H9 (cell line): ENCODE results near the gene GRB10. TPM values are rescaled to one million over a fixed set of nuclear protein-coding genes. Genes with fewer than 3 reads are reported as not detected.

Source experiments
- DNase-seq: peaks from one replicate; pipeline ENCODE4 v3.0.0-alpha.2; 2017
- H2AFZ ChIP-seq: one replicate; pipeline ENCODE4 v1.6.1; 2013; ENCODE audit warnings: mild to moderate bottlenecking, low read length, control low read depth, moderate library complexity
- H2AK5ac ChIP-seq: 2 replicates; pipeline ENCODE4 v1.6.1; 2013; ENCODE audit warnings: low read length, control low read depth, mixed read lengths; ENCODE audit not compliant: insufficient read length
- H2BK120ac ChIP-seq: one replicate; pipeline ENCODE4 v1.6.1; 2013; ENCODE audit warnings: low read depth, mild to moderate bottlenecking, low read length, control low read depth, inconsistent platforms; ENCODE audit not compliant: poor library complexity, severe bottlenecking
- H2BK12ac ChIP-seq: 2 replicates; pipeline ENCODE4 v1.6.1; 2013; ENCODE audit warnings: low read length, control low read depth, mixed read lengths, low read depth; ENCODE audit not compliant: insufficient read length
- H2BK15ac ChIP-seq: 2 replicates; pipeline ENCODE4 v1.6.1; 2013; ENCODE audit warnings: low read depth, low read length, control low read depth
- H2BK20ac ChIP-seq: one replicate; pipeline ENCODE4 v1.6.1; 2013; ENCODE audit warnings: low read depth, mild to moderate bottlenecking, low read length, control low read depth, inconsistent platforms; ENCODE audit not compliant: poor library complexity, severe bottlenecking
- H2BK5ac ChIP-seq: 2 replicates; pipeline ENCODE4 v1.6.1; 2013; ENCODE audit warnings: low read length, control low read depth, mixed read lengths; ENCODE audit not compliant: insufficient read length
- H3K14ac ChIP-seq: 2 replicates; pipeline ENCODE4 v1.6.1; 2013; ENCODE audit warnings: low read length, control low read depth; ENCODE audit not compliant: insufficient read depth
- H3K18ac ChIP-seq: 2 replicates; pipeline ENCODE4 v1.6.1; 2013; ENCODE audit warnings: low read depth, mild to moderate bottlenecking, mixed read lengths, low read length, control low read depth; ENCODE audit not compliant: insufficient read length
- H3K23ac ChIP-seq: 2 replicates; pipeline ENCODE4 v1.6.1; 2013; ENCODE audit warnings: low read length, control low read depth, mixed read lengths, low read depth; ENCODE audit not compliant: insufficient read length
- H3K23me2 ChIP-seq: 2 replicates; pipeline ENCODE4 v1.6.1; 2013; ENCODE audit warnings: low read depth, mild to moderate bottlenecking, mixed read lengths, low read length, control low read depth; ENCODE audit not compliant: insufficient read length, poor library complexity, severe bottlenecking
- H3K27ac ChIP-seq: 2 replicates; pipeline ENCODE4 v1.5.1; 2013; ENCODE audit warnings: low read length, control low read depth, mixed read lengths, low read depth; ENCODE audit not compliant: insufficient read length
- H3K27me3 ChIP-seq: 2 replicates; pipeline ENCODE4 v1.6.1; 2013; ENCODE audit warnings: low read length, control low read depth, inconsistent platforms; ENCODE audit not compliant: insufficient read depth
- H3K4ac ChIP-seq: 2 replicates; pipeline ENCODE4 v1.6.1; 2013; ENCODE audit warnings: low read depth, mild to moderate bottlenecking, control low read depth, inconsistent platforms, low read length, moderate library complexity
- H3K4me1 ChIP-seq: 2 replicates; pipeline ENCODE4 v1.6.1; 2013; ENCODE audit warnings: low read length, control low read depth, inconsistent platforms; ENCODE audit not compliant: insufficient read depth
- H3K4me2 ChIP-seq: 2 replicates; pipeline ENCODE4 v1.6.1; 2013; ENCODE audit warnings: low read length, control low read depth, mixed read lengths; ENCODE audit not compliant: insufficient read length, insufficient read depth
- H3K56ac ChIP-seq: 2 replicates; pipeline ENCODE4 v1.6.1; 2013; ENCODE audit warnings: low read depth, mild to moderate bottlenecking, mixed read lengths, low read length, control low read depth; ENCODE audit not compliant: insufficient read length
- H3K79me1 ChIP-seq: 2 replicates; pipeline ENCODE4 v1.6.1; 2013; ENCODE audit warnings: low read depth, mild to moderate bottlenecking, moderate library complexity, low read length, control low read depth, inconsistent platforms; ENCODE audit not compliant: insufficient read depth, poor library complexity, severe bottlenecking
- H3K79me2 ChIP-seq: 2 replicates; pipeline ENCODE4 v1.6.1; 2013; ENCODE audit warnings: low read length, control low read depth, inconsistent platforms; ENCODE audit not compliant: insufficient read depth
- H3K9ac ChIP-seq: 2 replicates; pipeline ENCODE4 v1.6.1; 2013; ENCODE audit warnings: low read length, control low read depth, mixed read lengths; ENCODE audit not compliant: insufficient read length; ENCODE audit errors: extremely low read depth
- H3K9me3 ChIP-seq: one replicate; pipeline ENCODE4 v1.6.1; 2013; ENCODE audit warnings: low read depth, low read length, inconsistent platforms; ENCODE audit not compliant: control insufficient read depth
- H3T11ph ChIP-seq: one replicate; pipeline ENCODE4 v1.6.1; 2013; ENCODE audit warnings: mild to moderate bottlenecking, low read length, control low read depth, inconsistent platforms
- H4K20me1 ChIP-seq: one replicate; pipeline ENCODE4 v1.6.1; 2013; ENCODE audit not compliant: control insufficient read depth, insufficient read length, insufficient read depth
- H4K5ac ChIP-seq: 2 replicates; pipeline ENCODE4 v1.6.1; 2013; ENCODE audit warnings: low read depth, mild to moderate bottlenecking, mixed read lengths, low read length, control low read depth; ENCODE audit not compliant: insufficient read length
- H4K8ac ChIP-seq: replicated peaks from 2 replicates; pipeline ENCODE4 v1.6.1; 2013; ENCODE audit warnings: low read length, control low read depth, mixed read lengths, low read depth; ENCODE audit not compliant: insufficient read length
- H4K91ac ChIP-seq: 2 replicates; pipeline ENCODE4 v1.6.1; 2013; ENCODE audit warnings: low read depth, mild to moderate bottlenecking, moderate library complexity, mixed read lengths, low read length, control low read depth; ENCODE audit not compliant: insufficient read length
- H3K27ac Mint-ChIP-seq, 3 experiments: 2 replicates in 2 of 3; 3 replicates in 1 of 3; pipeline ENCODE4 v1.8.0; 2020 to 2021; ENCODE audit warnings: mixed read lengths in 3 of 3, mild to moderate bottlenecking in 1 of 3, moderate library complexity in 1 of 3
- H3K27me3 Mint-ChIP-seq: 2 replicates; pipeline ENCODE4 v1.8.0; 2021; ENCODE audit warnings: low read depth, mild to moderate bottlenecking, moderate library complexity, mixed read lengths
- H3K36me3 Mint-ChIP-seq, 3 experiments: 2 replicates in 2 of 3; 3 replicates in 1 of 3; pipeline ENCODE4 v1.8.0; 2020 to 2021; ENCODE audit warnings: low read depth in 3 of 3, mixed read lengths in 3 of 3; ENCODE audit not compliant: insufficient read depth in 1 of 3
- H3K4me1 Mint-ChIP-seq, 2 experiments: 2 replicates each; pipeline ENCODE4 v1.8.0; 2020; ENCODE audit warnings: mixed read lengths in 2 of 2
- H3K4me3 Mint-ChIP-seq, 2 experiments: 2 replicates in 1 of 2; 3 replicates in 1 of 2; pipeline ENCODE4 v1.8.0; 2020 to 2021; ENCODE audit warnings: mild to moderate bottlenecking in 2 of 2, mixed read lengths in 2 of 2, moderate library complexity in 1 of 2
- H3K9me3 Mint-ChIP-seq, 2 experiments: 2 replicates in 1 of 2; 3 replicates in 1 of 2; pipeline ENCODE4 v1.8.0; 2020; ENCODE audit warnings: mild to moderate bottlenecking in 2 of 2, mixed read lengths in 2 of 2, moderate library complexity in 1 of 2
- WGBS: extraction: QIAGEN DNeasy Blood & Tissue Kit; methylation state at CpG from one replicate; pipeline ENCODE4 v1.1.7; 2013; ENCODE audit warnings: missing lambda C conversion rate, low lambda C conversion rate, mixed read lengths; ENCODE audit not compliant: insufficient read length; ENCODE audit errors: extremely low coverage; 5-methylcytosine and 5-hydroxymethylcytosine counted together
- total RNA-seq: library from RNA; stranded (reverse); gene quantifications from 2 replicates; pipeline ENCODE4 v1.2.1, GENCODE V29; 2021
- TF ChIP-seq, protein P1 (sequence below): fragments of 200-600 bp; sonication (generic); conservative IDR thresholded peaks from 3 replicates; pipeline ENCODE4 v1.8.0; 2021; ENCODE audit warnings: antibody characterized with exemption, mild to moderate bottlenecking

Gene GRB10
- total RNA-seq, 1 experiment from 2014 or later = 108 TPM

DNA sequence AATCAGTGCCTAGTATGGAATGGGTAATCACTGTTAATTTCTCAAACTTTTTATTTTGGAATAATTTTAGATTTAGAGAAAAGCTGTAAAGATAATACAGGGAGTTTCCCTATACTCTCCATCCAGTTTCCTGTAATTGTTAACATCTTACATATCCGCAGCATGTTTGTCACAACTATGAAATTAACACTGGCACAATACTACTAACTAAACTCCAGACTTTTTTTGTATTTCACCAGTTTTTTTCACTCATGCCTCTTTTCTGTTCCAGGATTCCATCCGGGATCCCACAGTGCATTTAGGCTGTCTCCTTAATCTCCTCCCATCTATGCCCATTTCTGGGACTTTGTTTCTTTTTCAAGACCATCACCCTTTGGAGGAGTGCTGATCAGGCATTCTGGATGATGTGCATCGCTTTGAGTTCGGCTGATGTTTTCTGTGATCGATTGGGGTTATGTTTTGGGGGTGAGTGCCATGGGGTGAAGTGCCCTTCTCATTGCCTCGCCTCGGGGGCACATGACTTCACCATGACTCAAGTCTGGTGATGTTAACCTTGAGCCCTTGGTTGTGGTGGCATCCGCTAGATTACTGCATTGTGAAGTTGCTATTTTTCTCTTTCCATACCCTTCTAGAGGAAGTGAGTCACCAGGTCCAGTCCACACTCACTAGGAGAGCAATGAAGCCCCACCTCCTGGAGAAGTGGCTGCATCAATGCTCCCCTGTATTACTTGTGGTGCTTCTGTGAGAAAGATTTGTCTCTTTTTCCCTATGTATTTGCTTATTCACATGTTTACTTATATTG is 43.9 kb upstream of the GRB10 start:
- no peak overlapping the region for H4K8ac ChIP-seq
- H3K4me1 ChIP-seq = peaks cover 2% of the 10 kb centered on the region; the same call in 1 of the 2 replicates
- H2AK5ac ChIP-seq = no peak overlapping the region
- no peak overlapping the region for H2BK12ac ChIP-seq
- no peak for DNase-seq
- H2BK15ac ChIP-seq = no peak overlapping the region
- no peak overlapping the region for H3T11ph ChIP-seq
- peaks cover 13 to 32% of the 10 kb centered on the region in 2 experiments for H3K4me1 Mint-ChIP-seq
- H3K4ac ChIP-seq = no peak overlapping the region
- H4K5ac ChIP-seq = no peak overlapping the region
- H3K18ac ChIP-seq = no peak overlapping the region
- no peak overlapping the region for H3K14ac ChIP-seq
- H3K56ac ChIP-seq = no peak overlapping the region
- no CpG with 5 or more reads among the region's 8 CpGs for WGBS
- H3K23ac ChIP-seq = no peak overlapping the region
- no peak overlapping the region for H3K4me3 Mint-ChIP-seq
- H3K4me2 ChIP-seq = no peak overlapping the region
- no peak overlapping the region for H3K9ac ChIP-seq
- H3K36me3 Mint-ChIP-seq = no peaks in the 10 kb centered on the region; a peak in 1 of 7 replicates
- H3K23me2 ChIP-seq = no peaks in the 10 kb centered on the region
- H2BK120ac ChIP-seq = no peak overlapping the region
- no peak overlapping the region for H2AFZ ChIP-seq
- H4K91ac ChIP-seq = no peak overlapping the region
- no peaks in the 10 kb centered on the region for H3K27me3 ChIP-seq
- 0 out of 5 replicates have a peak, but pooled peaks cover 0 to 2% of the 10 kb centered on the region in 2 experiments for H3K9me3 Mint-ChIP-seq
- no peak overlapping the region for H2BK20ac ChIP-seq
- no peaks in the 10 kb centered on the region for H3K9me3 ChIP-seq
- H2BK5ac ChIP-seq = no peak overlapping the region
- TF ChIP-seq, protein P1, sequence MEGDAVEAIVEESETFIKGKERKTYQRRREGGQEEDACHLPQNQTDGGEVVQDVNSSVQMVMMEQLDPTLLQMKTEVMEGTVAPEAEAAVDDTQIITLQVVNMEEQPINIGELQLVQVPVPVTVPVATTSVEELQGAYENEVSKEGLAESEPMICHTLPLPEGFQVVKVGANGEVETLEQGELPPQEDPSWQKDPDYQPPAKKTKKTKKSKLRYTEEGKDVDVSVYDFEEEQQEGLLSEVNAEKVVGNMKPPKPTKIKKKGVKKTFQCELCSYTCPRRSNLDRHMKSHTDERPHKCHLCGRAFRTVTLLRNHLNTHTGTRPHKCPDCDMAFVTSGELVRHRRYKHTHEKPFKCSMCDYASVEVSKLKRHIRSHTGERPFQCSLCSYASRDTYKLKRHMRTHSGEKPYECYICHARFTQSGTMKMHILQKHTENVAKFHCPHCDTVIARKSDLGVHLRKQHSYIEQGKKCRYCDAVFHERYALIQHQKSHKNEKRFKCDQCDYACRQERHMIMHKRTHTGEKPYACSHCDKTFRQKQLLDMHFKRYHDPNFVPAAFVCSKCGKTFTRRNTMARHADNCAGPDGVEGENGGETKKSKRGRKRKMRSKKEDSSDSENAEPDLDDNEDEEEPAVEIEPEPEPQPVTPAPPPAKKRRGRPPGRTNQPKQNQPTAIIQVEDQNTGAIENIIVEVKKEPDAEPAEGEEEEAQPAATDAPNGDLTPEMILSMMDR = no peak
- H3K27ac Mint-ChIP-seq = no peak overlapping the region
- no peaks in the 10 kb centered on the region for H3K79me1 ChIP-seq
- no peaks in the 10 kb centered on the region; the same call in none of the 2 replicates for H3K27me3 Mint-ChIP-seq
- H3K27ac ChIP-seq = no peak overlapping the region
- no peaks in the 10 kb centered on the region for H4K20me1 ChIP-seq
- no peaks in the 10 kb centered on the region for H3K79me2 ChIP-seq
